Measurements from ENCODE around the gene PRC1. TPM values are rescaled to one million over a fixed set of nuclear protein-coding genes. Genes with fewer than 3 reads are reported as not detected.

PRC1 gene
- polyA plus RNA-seq, 3 donors, result 75.6 to 95.3 (median 84.5) TPM

Other genes starting within 250 kb of the PRC1 start
- gene FURIN, start 125.9 kb downstream of the PRC1 start, polyA plus RNA-seq (ENCODE audit: insufficient read length in 3 of 3), result 10 to 100 TPM; 41.1 to 46.6 (median 42.1) TPM
- gene FES, start 110.0 kb downstream of the PRC1 start, polyA plus RNA-seq (ENCODE audit: insufficient read length in 3 of 3), result 10 to 100 TPM in 2 of 3 donors, 1 to 10 TPM in 1; 9.7 to 14.1 (median 12.0) TPM
- gene MAN2A2, start 91.2 kb downstream of the PRC1 start, polyA plus RNA-seq (ENCODE audit: insufficient read length in 3 of 3), result 10 to 100 TPM; 36.0 to 40.8 (median 37.8) TPM
- 10 to 100 TPM; 12.5 to 16.1 (median 15.9) TPM for gene HDDC3, start 62.0 kb downstream of the PRC1 start, polyA plus RNA-seq (ENCODE audit: insufficient read length in 3 of 3)
- 10 to 100 TPM; 62.1 to 67.2 (median 65.8) TPM for gene UNC45A, start 59.2 kb downstream of the PRC1 start, polyA plus RNA-seq (ENCODE audit: insufficient read length in 3 of 3)
- 10 to 100 TPM; 13.0 to 16.0 (median 15.1) TPM for gene RCCD1, start 39.7 kb downstream of the PRC1 start, polyA plus RNA-seq (ENCODE audit: insufficient read length in 3 of 3)
- 10 to 100 TPM; 16.8 to 20.3 (median 19.3) TPM for gene VPS33B, start 28.1 kb upstream of the PRC1 start, polyA plus RNA-seq (ENCODE audit: insufficient read length in 3 of 3)
- gene SV2B, start 105.7 kb upstream of the PRC1 start, polyA plus RNA-seq (ENCODE audit: insufficient read length in 3 of 3), result 1 to 10 TPM in 1 of 3 donors, under 1 TPM in 2; 0.74 to 1.2 (median 0.86) TPM

Data from right renal cortex interstitium (tissue), 3 donors.